Prostate gland (tissue), 2 donors: ENCODE measurements around the gene ACP6.
A peak's percentile ranks its signal among the peaks of the same experiment; 100 is the strongest.

Experiments used
- CTCF ChIP-seq, 4 experiments: fragments of 200-600 bp in 2 of 4; fragments of 450-650 bp in 2 of 4; sonication (generic) in 2 of 4; IDR thresholded peaks; 1 replicate in 3 of 4; 2 replicates in 1 of 4; pipeline ENCODE4 v1.5.1; 2016 to 2019; ENCODE audit warnings: antibody characterized with exemption in 4 of 4, mild to moderate bottlenecking in 2 of 4, moderate library complexity in 2 of 4
- POLR2A ChIP-seq: fragments of 450-650 bp; IDR thresholded peaks from one replicate; pipeline ENCODE4 v1.6.1; 2016; ENCODE audit warnings: antibody characterized with exemption, mild to moderate bottlenecking
- POLR2AphosphoS5 ChIP-seq: sonication (generic); formaldehyde crosslinking; IDR thresholded peaks from one replicate; pipeline ENCODE4 v1.6.1; 2017; ENCODE audit warnings: antibody characterized with exemption

DNA sequence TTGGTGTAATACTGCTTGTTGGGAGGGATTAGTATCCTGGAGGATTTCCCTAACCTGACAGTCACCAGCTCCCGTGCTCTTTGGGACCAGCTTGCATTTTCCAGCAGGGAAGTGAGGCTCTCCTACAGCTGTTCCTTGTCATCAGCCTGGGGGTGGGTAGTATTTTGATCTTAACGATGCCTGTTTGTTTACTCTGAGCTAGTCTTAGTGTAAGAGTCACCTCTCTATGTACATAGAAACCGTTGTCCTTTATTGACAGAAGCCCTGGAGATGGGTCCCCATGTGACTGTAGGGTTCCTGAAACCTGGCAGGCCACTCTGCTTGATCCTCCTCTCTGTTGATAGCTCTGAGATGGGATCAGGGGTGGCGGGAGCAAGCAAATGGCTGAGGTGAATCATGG lies 58.0 kb downstream of the ACP6 start:
- TF ChIP-seq CTCF (IDR thresholded peaks at IDR 0.05) (peak in 1 of 4 experiments; percentile 10), POLR2A (no peak), POLR2AphosphoS5 (peak; percentile 80)
